ENCODE results near the gene IGF1.
A peak's percentile ranks its signal among the peaks of the same experiment; 100 is the strongest.
"Not testable (repeated sequence)": the region's sequence is repeated elsewhere in the genome, so short reads cannot be mapped to it uniquely, and the experiment has no call there.

IGF1 gene

DNA sequence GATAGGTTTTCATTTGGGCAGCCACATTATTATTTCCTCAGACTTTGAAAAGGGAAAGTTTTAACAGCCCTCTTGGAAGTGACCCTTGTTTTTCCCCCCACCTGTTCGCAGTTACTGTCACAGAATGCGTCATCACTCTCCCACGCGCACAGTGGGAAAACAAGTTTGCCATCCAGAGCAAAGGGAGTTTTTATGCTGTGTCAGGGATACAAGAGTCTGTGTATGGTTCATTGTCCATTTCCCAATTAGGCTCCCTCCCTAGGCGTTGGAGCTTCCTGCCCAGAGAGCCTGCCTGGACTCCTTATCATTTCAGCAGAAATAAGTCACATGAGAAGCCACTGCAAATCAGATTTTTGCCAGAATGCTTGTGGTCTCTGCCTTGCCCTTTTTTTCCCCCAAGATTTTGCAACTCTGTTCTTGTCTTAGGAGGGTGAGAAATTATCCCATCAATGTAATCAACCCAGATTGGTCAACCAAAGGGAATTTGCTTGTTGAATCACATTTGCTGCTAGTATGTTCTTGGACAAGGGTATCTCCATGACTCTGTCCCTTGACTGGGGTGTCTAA lies 104.1 kb downstream of the IGF1 start:
- DNase-seq = no peak

GRCh38 chr12:102374190-102374589 lies 106.2 kb downstream of the IGF1 start:
- peak in 1 of 2 donors; percentile 10 for DNase-seq

GRCh38 chr12:102372087-102372486 lies 108.3 kb downstream of the IGF1 start:
- DNase-seq = no peak

DNA sequence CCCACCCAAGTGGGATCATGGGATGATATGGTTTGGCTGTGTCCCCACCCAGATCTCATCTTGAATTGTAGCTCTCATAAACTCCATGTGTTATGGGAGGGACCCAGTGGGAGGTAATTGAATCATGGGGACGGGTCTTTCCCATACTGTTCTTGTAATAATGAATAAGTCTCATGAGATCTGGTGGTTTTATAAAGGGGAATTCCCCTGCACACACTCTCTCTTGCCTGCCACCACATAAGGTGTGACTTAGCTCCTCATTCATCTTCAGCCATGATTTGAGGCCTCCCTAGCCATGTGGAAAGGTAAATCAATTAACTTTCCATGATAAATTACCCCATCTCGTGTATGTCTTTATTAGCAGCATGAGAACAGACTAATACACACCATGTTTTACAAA lies 109.2 kb downstream of the IGF1 start:
- no peak for DNase-seq

DNA sequence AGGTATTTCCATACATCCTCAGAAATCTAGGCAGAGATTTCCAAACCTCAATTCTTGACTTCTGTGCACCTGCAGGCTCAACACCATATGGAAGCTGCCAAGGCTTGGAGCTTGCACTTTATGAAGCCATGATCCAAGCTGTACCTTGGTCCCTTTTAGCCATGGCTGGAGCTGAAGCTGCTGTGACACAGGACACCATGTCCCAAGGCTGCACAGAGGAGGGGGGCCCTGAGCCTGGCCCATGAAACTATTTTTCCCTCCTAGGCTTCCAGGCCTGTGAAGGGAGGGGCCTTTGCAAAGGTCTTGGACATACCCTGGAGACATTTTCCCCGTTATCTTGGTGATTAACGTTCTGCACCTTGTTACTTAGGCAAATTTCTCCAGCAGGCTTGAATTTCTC lies 110.5 kb downstream of the IGF1 start:
- no peak for DNase-seq

- DNase-seq = no peak
These were observed 115.0 kb downstream of the IGF1 start for GRCh38 chr12:102365365-102365764.

DNA sequence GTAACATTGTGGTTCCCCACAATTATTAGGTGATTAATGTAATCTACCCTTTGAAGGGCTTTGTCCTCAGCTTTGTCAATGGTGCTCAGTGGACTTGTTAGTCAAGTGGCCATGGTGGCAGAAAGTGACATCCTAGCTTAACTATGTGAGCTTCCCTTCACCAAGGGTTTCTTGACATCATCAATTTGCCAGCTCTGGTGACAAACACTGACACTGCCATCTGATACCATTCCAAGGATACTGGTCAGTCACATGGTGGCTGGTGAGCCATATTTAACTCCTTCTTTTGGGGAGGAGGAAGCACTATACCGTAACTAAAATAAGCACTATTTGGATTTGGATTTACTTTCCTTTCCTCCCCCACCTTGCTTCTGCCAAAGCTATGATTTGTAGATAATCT lies 115.7 kb downstream of the IGF1 start:
- DNase-seq = no peak

DNA sequence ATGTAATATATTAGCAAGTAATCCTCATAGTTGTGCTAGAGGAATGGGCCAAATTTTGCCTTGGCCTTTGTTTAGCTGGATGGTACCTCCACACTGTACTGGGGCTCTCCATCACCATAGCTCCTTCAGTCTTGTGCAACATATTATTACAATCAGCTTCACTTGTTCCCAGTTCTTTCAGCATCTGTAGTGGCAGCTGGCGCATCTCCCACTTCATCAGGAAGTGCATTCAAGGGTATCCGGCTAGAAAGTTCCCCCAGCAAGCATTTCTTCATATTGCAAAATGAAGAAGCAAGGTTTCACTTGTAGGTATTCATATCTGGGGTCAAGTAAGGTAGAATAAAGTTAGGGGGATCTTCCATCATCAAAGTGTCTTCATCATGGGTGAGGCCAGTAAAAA lies 123.7 kb downstream of the IGF1 start:
- no peak for DNase-seq

GRCh38 chr12:102354281-102354680 lies 126.1 kb downstream of the IGF1 start:
- DNase-seq = not testable (repeated sequence)

DNA sequence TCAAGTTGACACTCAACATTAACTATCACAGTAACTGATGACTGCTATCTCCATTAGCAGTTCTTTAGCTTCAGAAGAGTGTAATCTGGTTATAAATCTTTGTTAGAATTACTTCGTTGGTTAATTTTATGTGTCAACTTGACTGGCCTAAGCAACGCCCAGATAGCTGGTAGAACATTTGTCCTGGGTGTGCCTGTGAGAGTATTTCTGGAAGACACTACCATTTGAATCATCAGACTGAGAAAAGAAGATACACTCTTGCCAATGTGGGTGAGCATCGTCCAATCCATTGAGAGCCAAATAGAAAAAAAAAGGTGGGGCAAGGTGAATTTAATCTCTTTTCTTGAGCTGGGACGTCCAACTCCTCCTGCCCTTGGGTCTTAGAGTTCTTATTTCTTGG lies 129.0 kb downstream of the IGF1 start:
- DNase-seq = no peak

- DNase-seq = no peak
These were observed 130.3 kb downstream of the IGF1 start for GRCh38 chr12:102350070-102350469.

DNA sequence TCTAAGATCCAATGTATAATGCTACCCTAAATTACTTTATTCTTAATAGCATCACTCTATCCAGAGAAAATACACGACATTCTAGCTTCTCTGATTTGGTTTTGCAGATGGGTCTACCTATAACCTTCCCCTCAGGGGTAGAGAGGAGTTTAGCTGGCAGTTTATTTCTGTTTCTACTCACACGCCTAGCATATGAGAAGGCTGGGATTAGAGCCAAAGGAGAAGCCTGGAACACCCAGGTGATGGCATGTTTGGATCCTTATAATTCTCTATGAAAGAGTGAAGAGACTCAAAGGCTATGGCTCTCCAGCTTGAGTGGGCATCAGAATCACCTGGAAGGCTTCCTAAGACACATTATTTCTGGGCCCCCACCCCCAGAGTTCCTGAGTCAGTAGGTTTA lies 131.3 kb downstream of the IGF1 start:
- no peak for DNase-seq

DNA sequence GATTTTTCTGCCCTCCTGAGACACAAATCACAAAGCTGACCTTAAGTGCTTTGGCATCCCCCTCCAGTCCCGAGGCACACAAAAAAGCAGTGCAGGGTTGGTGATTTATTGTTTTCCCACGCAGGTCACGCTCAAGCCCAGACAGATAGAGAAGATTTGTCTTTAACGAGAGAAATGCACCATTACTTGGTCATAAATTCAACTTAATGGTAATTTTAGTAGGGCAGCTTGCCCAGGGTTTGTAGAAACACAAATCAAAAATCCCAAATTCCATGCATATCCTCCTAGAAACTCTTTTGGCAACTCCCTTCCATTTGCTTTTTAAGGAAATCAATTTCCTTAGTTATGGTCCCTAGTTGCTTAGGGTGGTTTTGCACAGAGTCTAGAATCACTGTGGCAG lies 132.6 kb downstream of the IGF1 start:
- no peak for DNase-seq

All from inflammatory macrophage treated with lipopolysaccharide for 1 hour (primary cell).